K562 (cell line): Measurements from ENCODE around the gene SGK1. TPM values are rescaled to one million over a fixed set of nuclear protein-coding genes. Genes with fewer than 3 reads are reported as not detected.

ENCODE experiments used
- EP300 ChIP-seq: IDR thresholded peaks from 2 replicates; pipeline ENCODE4 v1.6.1; 2012; ENCODE audit warnings: low read length, improper control_type of control experiment
- ETS2 ChIP-seq: IDR thresholded peaks from 2 replicates; pipeline ENCODE4 v1.6.1; 2016; ENCODE audit warnings: borderline replicate concordance, missing genetic modification characterization, mild to moderate bottlenecking, moderate library complexity, missing compliant biosample characterization; ENCODE audit not compliant: poor library complexity, severe bottlenecking
- FOXJ2 ChIP-seq: fragments of 200-800 bp; sonication (Bioruptor generic); IDR thresholded peaks from 2 replicates; pipeline ENCODE4 v1.6.1; 2016; ENCODE audit warnings: missing genetic modification characterization, missing compliant biosample characterization
- HLTF ChIP-seq: fragments of 450-650 bp; IDR thresholded peaks from 2 replicates; pipeline ENCODE4 v1.6.1; 2016
- KDM2B ChIP-seq: fragments of 250-450 bp; sonication (Bioruptor Pico); IDR thresholded peaks from 2 replicates; pipeline ENCODE4 v1.8.0; 2021; ENCODE audit warnings: mild to moderate bottlenecking, moderate library complexity
- MLLT1 ChIP-seq, 2 experiments: fragments of 450-650 bp; IDR thresholded peaks; 2 replicates each; pipeline ENCODE4 v1.6.1; 2016
- RERE ChIP-seq: sonication (generic); formaldehyde crosslinking; IDR thresholded peaks from 2 replicates; pipeline ENCODE4 v1.8.0; 2023; ENCODE audit warnings: missing genetic modification reagents, mild to moderate bottlenecking, borderline replicate concordance
- RNF2 ChIP-seq: sonication (generic); IDR thresholded peaks from 2 replicates; pipeline ENCODE4 v1.6.1; 2016
- SMARCE1 ChIP-seq: fragments of 450-650 bp; IDR thresholded peaks from 2 replicates; pipeline ENCODE4 v1.7.1; 2016; ENCODE audit warnings: mild to moderate bottlenecking
- SNAPC5 ChIP-seq: fragments of 250-450 bp; sonication (Bioruptor Pico); IDR thresholded peaks from 2 replicates; pipeline ENCODE4 v1.8.0; 2021; ENCODE audit warnings: moderate library complexity, mild to moderate bottlenecking, inconsistent platforms
- TCF15 ChIP-seq: fragments of 250-450 bp; sonication (Bioruptor Pico); IDR thresholded peaks from 2 replicates; pipeline ENCODE4 v1.8.0; 2022; ENCODE audit warnings: moderate library complexity, mild to moderate bottlenecking, inconsistent platforms
- YBX1 ChIP-seq: fragments of 450-650 bp; IDR thresholded peaks from 2 replicates; pipeline ENCODE4 v1.7.1; 2016; ENCODE audit warnings: mild to moderate bottlenecking
- ZBTB5 ChIP-seq: fragments of 450-650 bp; IDR thresholded peaks from 2 replicates; pipeline ENCODE4 v1.6.1; 2017; ENCODE audit warnings: antibody characterized with exemption
- ZKSCAN8 ChIP-seq: fragments of 200-800 bp; sonication (Bioruptor generic); IDR thresholded peaks from 2 replicates; pipeline ENCODE4 v1.6.1; 2016; ENCODE audit warnings: missing genetic modification characterization, missing compliant biosample characterization
- ZNF445 ChIP-seq: fragments of 250-450 bp; sonication (Bioruptor Pico); IDR thresholded peaks from 2 replicates; pipeline ENCODE4 v1.4.0; 2020; ENCODE audit warnings: low read depth, mild to moderate bottlenecking, moderate library complexity
- ZNF639 ChIP-seq, 2 experiments: fragments of 200-800 bp in 1 of 2; sonication (Bioruptor generic) in 1 of 2; sonication (generic) in 1 of 2; formaldehyde crosslinking in 1 of 2; IDR thresholded peaks in 1 of 2; conservative IDR thresholded peaks in 1 of 2; 2 replicates each; pipeline versions ENCODE4 v1.5.0 to v1.6.1; 2016 to 2020; ENCODE audit warnings: missing compliant biosample characterization in 1 of 2, missing genetic modification characterization in 1 of 2, missing genetic modification reagents in 1 of 2
- ZNF79 ChIP-seq: fragments of 250-450 bp; sonication (Bioruptor Pico); IDR thresholded peaks from 2 replicates; pipeline ENCODE4 v1.4.0; 2020; ENCODE audit warnings: low read depth, mild to moderate bottlenecking, moderate library complexity
- polyA plus RNA-seq, 8 experiments: library from polyadenylated mRNA; depleted of rRNA in 4 of 8; stranded (reverse) in 5 of 8; unstranded in 3 of 8; fragments of >200 nt; fragmentation: Nextera tagmentation in 2 of 8; fragmentation: Illumina TruSeq in 1 of 8; extraction: Ambion mirVana in 2 of 8; extraction: Trizol in 1 of 8; gene quantifications; 2 replicates each; pipeline versions ENCODE4 v1.2.1 to v1.2.3, GENCODE V29; 2011 to 2014; ENCODE audit warnings: inconsistent platforms in 1 of 8, missing spikeins in 1 of 8
- total RNA-seq, 7 experiments: library from RNA; depleted of rRNA in 6 of 7; stranded (reverse); fragments of >200 nt in 6 of 7; fragmentation: Illumina TruSeq in 2 of 7; extraction: Trizol in 2 of 7; gene quantifications; 2 replicates each; pipeline versions ENCODE4 v1.2.1 to v1.2.3, GENCODE V29; 2011 to 2021; ENCODE audit warnings: low replicate concordance in 1 of 7

The SGK1 gene
- total and polyA plus RNA-seq, 9 of the 15 experiments (the other 6 are each of a cell fraction or from before 2014, with no cell fraction given): 3.5 to 7.2 (median 3.9) TPM

- TF ChIP-seq SNAPC5 (CRISPR knock-in tag): no peak
- no peak for TF ChIP-seq HLTF
- no peak for TF ChIP-seq YBX1
- no peak for TF ChIP-seq SMARCE1
- peak; percentile 39; the same call in 1 of the 2 replicates for TF ChIP-seq EP300
- no peak for TF ChIP-seq TCF15
- TF ChIP-seq RERE: no peak
- peak; percentile 74 for TF ChIP-seq FOXJ2
- peak; percentile 55; the same call in 1 of the 2 replicates for TF ChIP-seq RNF2
- peak in 1 of 2 experiments; percentile 60; a peak in 2 of 4 replicates for TF ChIP-seq ZNF639 (CRISPR knock-in tag; conservative IDR thresholded peaks at IDR 0.05 in 1 of 2, IDR thresholded peaks at IDR 0.05 in 1 of 2)
- TF ChIP-seq ZNF445 (CRISPR knock-in tag): no peak
- TF ChIP-seq MLLT1 (IDR thresholded peaks at IDR 0.05): 0 out of 4 replicates have a peak, but pooled peaks of 1 of the 2 experiments have one; percentile 33
- no peak for TF ChIP-seq ZBTB5
- TF ChIP-seq ETS2: no peak
- no peak for TF ChIP-seq ZNF79 (CRISPR knock-in tag)
- no peak for TF ChIP-seq ZKSCAN8 (CRISPR knock-in tag)
- no peak for TF ChIP-seq KDM2B (CRISPR knock-in tag)
These were observed 29.2 kb downstream of the SGK1 start (continued) for GRCh38 chr6:134288538-134289203.
